ENCODE results near the gene PLEKHG2. TPM values are rescaled to one million over a fixed set of nuclear protein-coding genes. Genes with fewer than 3 reads are reported as not detected.

Gene PLEKHG2
- total and polyA plus RNA-seq, 9 of the 15 experiments (the other 6 are each of a cell fraction or from before 2014, with no cell fraction given): 0.98 to 45.7 (median 9.8) TPM

- Histone ChIP-seq H3K79me2 (ENCODE audit: control insufficient read depth, insufficient read depth, low read length) (peaks cover 32% of the 10 kb centered on the region), H3K9me1 (ENCODE audit: control insufficient read depth, insufficient read depth, low read length) (no peaks in the 10 kb centered on the region), H3K27me3 (ENCODE audit: control insufficient read depth in 2 of 2, insufficient read depth in 2 of 2, low read length in 2 of 2) (no peaks in the 10 kb centered on the region), H3K36me3 (ENCODE audit: control insufficient read depth, insufficient read depth, low read length) (peaks cover 37% of the 10 kb centered on the region), H3K4me2 (ENCODE audit: insufficient read depth, low read length) (peak overlapping the region; percentile 98), H4K20me1 (replicated peaks; ENCODE audit: control insufficient read depth, insufficient read depth, low read length) (peaks cover 21% of the 10 kb centered on the region), H3K27ac (ENCODE audit: extremely low read depth, low read depth, low read length) (peak overlapping the region; percentile 95), H2AFZ (ENCODE audit: low read depth, low read length) (no peak overlapping the region), H3K4me1 (replicated peaks in 1 of 2; ENCODE audit: control insufficient read depth in 2 of 2, insufficient read depth in 2 of 2, low read length in 2 of 2) (peaks cover 28 to 33% of the 10 kb centered on the region in 2 experiments), H3K9ac (ENCODE audit: insufficient read depth in 1 of 2, low read depth in 2 of 2, low read length in 2 of 2) (peak overlapping the region; percentile 95 to 99), H3K9me3 (replicated peaks; ENCODE audit: control insufficient read depth, insufficient read depth, low read depth, low read length) (no peaks in the 10 kb centered on the region), H3K4me3 (peak overlapping the region; percentile 100)
- in situ Hi-C loops (cut with MboI): no loop called here
- BruUV-seq (replicated peaks): no TSS peak
- intact Hi-C loops (cut with micrococcal nuclease): no loop called here
- ChIA-PET POLR2A (interaction anchor here (0.8 to 6.2 kb wide), 17 partner anchors 10 to 238 kb away, joined by 3 to 141 read pairs (median 6); partner anchors contain the start of genes MED29, PAF1, SUPT5H and TIMM50), CTCF (ENCODE audit: low intra/inter-chr PET ratio) (no interaction called here)
- ATAC-seq: no peak
- WGBS (ENCODE audit: insufficient coverage, low coverage, missing lambda C conversion rate): 12% methylated on average over 10 of the region's 10 CpGs
- DNase-seq (ENCODE audit: extremely low read depth in 1 of 4, low spot score in 3 of 4): no peak
- no peak for FAIRE-seq
- TF ChIP-seq LCOR (CRISPR knock-in tag; IDR thresholded peaks at IDR 0.05) (no peak), STAT5A (IDR thresholded peaks at IDR 0.05; ENCODE audit: borderline replicate concordance, low read length) (no peak), PRDM10 (IDR thresholded peaks at IDR 0.05; ENCODE audit: partially characterized antibody) (peak; percentile 86), TAF1 (IDR thresholded peaks at IDR 0.05; ENCODE audit: control insufficient read depth, extremely low read depth, insufficient read depth, low read length, severe bottlenecking) (no peak), L3MBTL2 (IDR thresholded peaks at IDR 0.05) (no peak), CHD4 (IDR thresholded peaks at IDR 0.05; ENCODE audit: insufficient read depth, insufficient replicate concordance, low read depth, low read length, poor library complexity, severe bottlenecking) (no peak), ZNF592 (IDR thresholded peaks at IDR 0.05) (no peak), MXI1 (IDR thresholded peaks at IDR 0.05; ENCODE audit: low read depth, low read length) (peak; percentile 29; the same call in 1 of the 2 replicates), USF1 (CRISPR knock-in tag; IDR thresholded peaks at IDR 0.05) (no peak)
Measured at GRCh38 chr19:39434123-39435076, 21.9 kb downstream of the PLEKHG2 start.
